HG03097 (cell line): ENCODE measurements around the gene TEX11.
"Not testable (repeated sequence)": the region's sequence is repeated elsewhere in the genome, so short reads cannot be mapped to it uniquely, and the experiment has no call there.

Experiments
- ATAC-seq: cut with Tn5 transposase; IDR thresholded peaks from one replicate; pipeline ENCODE4 v1.9.1; 2021; ENCODE audit not compliant: unreplicated experiment, low FRiP score

The TEX11 gene

DNA sequence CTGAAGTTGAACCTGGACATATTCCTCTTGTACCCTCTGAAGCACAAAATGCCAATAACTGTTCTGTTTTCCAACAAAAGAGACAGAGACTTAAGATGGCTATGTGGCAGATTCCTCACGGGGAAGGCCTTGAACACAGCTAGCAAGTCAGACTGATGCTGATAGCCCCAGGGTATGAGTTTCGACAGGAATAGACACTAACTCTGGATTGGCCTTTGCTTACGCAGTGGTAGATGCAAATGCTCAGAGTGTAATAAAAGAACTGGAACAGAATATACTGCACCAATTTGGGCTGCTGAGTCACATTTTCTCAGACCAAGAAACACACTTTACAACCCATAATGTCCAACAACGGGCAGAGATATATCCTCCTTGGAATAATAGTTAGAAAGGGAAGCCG, 290.0 kb downstream of the TEX11 start:
- no peak for ATAC-seq

DNA sequence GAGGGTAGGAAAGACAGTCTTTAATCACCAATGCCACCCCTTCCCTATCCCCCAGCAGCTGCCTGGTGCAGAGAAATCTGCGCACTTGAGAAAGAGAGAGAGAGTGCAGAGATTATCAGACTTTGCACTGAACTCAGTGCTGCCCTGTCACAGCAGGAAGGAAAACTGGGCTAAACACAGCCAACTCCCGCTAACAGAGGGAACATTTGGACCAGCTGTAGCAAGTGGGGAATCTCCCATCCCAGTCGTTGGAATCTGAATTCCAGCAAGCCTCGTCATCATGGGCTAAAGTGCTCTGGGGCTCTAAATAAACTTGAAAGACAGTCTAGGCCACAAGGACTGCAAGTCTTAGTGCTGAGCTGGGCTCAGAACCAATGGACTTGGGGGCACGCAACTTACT, 295.2 kb downstream of the TEX11 start:
- no peak for ATAC-seq

DNA sequence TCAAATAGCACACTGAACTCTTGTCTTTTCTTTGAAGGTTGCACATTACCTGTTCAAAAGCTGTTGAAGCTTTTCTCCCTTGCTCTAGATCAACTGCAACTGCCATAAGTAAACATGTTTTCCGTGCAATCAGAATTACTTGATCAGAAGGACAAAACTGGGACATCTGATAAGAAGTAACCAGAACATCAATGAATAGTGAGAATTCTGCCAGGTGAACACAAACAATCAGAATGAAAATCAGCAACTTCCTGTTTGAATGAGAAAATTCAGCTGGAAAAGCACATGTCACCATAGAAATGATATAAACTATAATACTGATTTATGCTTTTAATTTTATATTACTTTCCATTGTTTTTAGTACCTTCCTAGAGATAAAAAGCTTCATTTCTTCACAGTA, 303.2 kb downstream of the TEX11 start:
- ATAC-seq, result no peak

DNA sequence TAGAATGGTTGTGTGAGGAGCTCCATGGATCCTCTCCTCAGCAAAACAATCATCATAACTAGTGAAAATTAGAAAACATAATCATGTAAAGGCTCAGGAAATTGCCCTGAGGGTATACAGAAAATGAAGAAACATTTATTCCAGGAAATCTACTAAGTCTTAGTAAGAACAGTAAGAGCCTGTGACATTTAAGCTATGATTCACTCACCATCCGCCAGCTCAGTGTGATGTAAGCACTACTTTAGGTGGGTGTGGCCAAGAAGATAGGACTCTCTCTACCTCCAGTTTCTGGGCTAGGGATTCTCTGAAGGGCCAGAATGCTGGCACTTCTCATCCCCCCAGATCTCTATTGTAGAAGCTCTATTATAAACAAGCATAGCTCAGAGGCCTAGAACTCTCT, 316.4 kb downstream of the TEX11 start:
- ATAC-seq, result no peak

DNA sequence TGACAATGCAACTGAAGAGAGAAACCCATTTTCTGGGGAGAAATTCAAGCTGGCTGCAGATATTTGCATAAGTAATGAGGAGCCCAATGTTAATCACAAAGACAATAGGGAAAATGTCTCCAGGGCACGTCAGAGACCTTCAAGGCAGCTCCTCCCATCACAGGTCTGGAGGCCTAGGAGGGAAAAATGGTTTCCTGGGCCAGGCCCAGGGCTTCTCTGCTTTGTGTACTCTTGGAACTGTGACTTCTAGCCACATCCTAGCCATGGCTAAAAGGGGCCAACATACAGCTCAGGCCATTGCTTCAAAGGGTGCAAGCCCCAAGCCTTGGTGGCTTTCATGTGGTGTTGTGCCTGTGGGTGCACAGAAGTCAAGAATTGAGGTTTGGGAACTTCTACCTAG, 321.4 kb downstream of the TEX11 start:
- not testable (repeated sequence) for ATAC-seq

DNA sequence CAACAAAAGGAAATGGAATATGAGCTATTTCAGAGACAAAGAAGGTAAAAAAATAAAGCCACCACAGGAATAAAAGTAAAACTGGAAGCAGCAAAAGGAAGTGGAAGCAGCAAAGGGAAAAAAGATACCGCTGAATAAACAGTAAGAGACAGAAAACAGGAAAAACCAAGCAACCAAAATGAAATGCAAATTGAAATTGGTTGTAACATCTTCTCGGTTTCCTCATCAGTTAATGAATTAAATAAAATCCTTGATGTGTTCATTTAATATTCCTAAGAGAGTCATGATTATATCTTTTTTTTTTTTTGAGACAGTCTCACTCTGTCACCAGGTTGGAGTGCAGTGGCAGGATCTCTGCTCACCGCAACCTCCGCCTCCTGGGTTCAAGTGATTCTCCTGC, 331.1 kb downstream of the TEX11 start:
- no peak for ATAC-seq

DNA sequence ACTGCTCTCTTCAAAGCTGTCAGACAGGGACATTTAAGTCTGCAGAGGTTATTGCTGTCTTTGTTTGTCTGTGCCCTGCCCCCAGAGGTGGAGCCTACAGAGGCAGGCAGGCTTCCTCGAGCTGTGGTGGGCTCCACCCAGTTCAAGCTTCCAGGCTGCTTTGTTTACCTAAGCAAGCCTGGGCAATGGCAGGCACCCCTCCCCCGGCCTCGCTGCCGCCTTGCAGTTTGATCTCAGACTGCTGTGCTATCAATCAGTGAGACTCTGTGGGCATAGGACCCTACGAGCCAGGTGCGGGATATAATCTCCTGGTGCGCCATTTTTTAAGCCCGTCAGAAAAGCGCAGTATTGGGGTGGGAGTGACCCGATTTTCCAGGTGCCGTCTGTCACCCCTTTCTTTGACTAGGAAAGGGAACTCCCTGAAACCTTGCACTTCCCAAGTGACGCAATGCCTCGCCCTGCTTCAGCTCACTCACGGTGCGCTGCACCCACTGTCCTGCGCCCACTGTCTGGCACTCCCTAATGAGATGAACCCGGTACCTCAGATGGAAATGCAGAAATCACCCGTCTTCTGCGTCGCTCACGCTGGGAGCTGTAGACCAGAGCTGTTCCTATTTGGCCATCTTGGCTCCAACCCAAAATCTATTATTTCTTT, 338.5 kb downstream of the TEX11 start:
- ATAC-seq, result not testable (repeated sequence)

DNA sequence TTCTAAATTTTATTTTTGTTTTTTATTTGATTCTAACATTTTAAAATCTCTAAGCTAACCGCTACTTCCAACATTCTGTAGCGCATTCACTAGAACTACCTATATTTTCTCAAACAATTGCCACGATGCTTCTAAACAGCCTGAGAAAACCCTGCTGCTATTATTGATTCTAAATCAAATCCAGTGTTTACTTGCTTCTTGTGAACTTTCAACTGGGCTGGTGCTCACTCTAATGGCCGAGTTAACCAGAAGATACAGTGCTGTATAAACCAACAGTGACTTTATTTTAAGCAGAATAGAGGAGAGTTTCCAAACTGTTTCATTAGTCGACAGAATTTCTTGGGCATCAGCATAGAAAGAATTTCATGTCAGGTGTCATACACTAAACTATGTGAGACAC, 353.6 kb downstream of the TEX11 start:
- ATAC-seq, result no peak

DNA sequence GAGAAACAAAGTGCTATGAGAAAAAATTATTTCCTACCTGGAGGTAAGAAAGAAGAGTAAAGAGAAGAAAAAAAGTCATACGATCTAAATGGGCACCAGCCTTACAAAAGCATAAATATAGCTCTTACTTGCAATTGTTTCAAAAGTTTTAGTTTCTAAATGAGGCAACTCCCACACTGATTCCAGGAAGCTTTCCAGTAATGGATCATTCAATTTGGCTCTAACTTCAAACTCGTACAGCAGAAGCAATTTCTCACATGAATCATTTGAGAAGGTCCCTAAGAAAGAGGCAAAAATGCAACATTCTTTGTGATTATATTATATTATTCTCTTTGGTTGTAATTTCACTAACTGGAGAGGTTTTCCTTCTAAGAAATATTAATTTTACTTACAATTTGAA, 354.0 kb downstream of the TEX11 start:
- ATAC-seq, result no peak

DNA sequence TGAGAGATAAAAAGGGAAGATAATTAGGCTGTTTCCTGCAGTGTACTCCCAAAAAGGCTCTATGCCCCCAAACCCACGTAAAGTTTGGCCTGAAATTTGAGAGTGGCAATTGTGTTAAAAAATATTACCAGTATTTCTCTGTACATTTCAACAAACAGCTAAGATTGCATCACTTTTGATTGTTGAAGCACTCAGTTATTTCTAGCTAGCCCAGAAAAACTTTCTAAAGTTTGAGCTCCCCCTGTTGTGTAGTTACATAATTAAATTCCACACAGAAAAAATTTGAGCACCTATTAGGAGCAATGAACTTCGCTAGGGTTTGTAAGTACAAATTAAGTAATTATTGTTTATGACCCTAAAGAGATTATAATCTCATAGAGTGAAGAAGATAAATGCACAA, 354.4 kb downstream of the TEX11 start:
- ATAC-seq, result no peak

DNA sequence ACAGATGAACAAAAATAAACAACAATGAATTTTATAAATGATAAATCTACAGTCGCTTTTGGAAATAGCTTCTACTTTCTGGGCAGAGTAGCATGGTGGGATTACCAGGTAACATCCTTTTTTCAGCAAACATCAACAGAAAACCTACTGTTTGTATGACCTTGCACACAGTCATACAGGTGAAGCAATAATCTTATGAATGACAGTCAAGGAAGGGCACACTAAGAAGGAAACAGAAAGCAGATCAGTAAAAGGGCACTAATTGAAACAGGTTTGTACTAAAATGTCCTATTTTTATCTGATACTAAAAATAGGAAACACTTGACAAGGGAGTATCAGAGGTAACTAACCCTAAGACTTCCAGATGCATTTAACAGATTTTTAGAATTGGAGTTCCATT, 355.0 kb downstream of the TEX11 start:
- no peak for ATAC-seq

DNA sequence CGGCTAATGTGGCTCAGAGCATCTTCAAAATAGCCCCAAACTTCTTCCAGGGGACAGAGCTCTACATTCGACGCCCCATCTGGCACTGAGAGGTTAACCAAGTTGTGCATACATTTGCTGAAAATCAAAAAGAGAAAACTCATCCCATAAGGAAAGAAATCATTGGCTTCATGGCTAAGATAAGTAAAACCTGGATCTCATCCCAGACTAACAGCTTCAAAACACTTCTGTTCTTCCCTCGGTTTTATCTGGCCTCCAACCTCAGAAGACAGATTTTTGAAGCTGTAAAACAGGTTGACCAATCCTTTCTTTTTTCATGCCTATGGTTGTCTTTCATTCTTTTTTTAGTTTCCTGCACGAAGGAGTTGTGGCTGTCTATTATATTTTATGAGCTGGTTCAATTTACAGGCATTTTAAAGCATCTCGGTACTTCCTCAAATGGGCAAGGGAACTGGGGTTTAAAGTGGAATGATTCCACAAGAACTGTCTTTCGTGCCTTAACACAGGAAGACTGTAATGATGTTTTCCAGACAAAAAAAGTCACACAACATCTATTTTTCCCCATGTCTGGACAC, 356.3 kb downstream of the TEX11 start:
- ATAC-seq, result no peak

DNA sequence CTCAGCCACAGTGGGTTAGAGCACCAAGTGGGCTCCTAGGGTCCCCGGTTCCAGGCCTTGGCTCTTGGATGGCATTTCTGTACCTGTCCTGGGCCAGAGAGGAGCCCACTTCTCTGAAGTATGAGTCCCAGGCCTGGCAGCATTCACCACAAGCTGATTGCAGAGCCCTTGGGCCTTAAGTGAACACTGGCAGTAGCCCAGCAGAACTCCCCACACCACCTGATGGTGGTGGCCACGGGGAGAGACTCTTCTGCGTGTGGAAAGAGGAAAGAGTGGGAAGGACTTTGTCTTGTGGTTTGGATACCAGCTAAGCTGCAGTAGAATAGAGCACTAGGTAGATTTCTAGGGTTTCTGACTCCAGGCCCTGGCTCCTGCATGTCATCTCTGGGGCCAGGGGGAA, 359.1 kb downstream of the TEX11 start:
- ATAC-seq, result no peak

DNA sequence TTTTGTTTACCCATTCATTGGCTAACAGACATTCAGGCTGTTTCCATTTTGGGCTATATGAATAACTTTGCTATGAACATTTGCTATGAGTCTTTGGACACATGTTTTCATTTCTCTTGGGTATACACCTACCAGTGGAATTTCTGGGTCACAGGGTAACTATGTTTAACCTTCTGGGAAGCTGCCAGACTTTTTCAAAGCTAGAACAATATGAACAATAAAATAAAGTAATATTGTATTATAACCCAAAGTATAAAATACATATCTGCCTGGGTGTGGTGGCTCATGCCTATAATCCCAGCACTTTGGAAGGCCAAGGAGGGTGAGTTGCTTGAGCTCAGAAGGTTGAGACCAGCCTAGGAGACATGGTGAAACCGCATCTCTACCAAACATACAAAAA, 373.3 kb downstream of the TEX11 start:
- ATAC-seq, result no peak

DNA sequence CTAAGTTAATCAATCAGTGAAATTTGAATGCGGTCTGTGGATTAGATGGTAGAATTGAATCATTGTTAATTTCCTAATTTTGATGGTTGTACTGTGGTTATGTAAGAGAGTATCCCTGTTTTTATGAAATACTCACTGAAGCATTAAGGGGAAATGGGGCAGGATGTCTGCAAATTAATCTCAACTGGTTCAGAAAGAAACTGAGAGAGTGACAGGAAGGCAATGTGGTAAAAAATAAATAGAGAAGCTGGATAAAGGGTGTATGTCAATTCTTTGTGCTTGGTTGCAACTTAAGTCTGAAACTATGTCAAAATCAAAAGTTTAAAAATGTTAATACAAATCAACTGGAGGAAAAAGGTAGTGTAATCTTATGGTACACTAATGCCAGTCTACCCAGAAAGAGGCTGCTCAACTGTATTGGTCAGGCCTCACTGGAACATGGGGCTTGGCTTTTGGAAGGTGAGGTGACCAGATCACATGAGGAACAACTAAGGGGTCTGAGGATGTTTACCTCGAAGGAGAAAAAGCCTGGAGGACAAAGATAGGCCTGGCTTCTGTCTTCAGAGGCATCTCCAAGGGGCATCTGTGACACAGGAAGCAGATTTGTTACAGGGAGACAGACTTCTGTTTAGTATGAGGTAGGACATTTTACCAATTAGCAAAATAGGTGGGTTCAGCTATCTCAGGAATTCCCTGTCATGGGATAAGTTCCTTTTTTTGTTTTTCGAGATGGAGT, 380.7 kb downstream of the TEX11 start:
- ATAC-seq, result no peak

DNA sequence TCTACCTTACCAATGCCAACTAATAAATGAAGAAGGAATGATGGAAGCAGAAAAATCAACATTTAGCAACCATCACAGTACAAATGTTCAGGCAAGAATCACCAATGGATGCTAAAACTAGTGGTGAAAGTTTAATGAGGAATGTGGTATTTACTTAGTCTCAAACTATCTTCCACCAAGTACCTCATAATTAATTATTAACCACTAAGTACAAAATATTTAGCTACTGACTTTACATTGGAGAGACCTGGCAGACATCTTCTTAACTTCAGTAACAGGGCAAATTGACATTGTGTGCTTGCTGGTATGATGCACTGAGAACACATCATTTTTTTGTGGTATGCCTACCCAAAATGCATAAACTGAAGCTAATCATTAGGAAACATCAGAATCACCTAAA, 381.5 kb downstream of the TEX11 start:
- no peak for ATAC-seq

DNA sequence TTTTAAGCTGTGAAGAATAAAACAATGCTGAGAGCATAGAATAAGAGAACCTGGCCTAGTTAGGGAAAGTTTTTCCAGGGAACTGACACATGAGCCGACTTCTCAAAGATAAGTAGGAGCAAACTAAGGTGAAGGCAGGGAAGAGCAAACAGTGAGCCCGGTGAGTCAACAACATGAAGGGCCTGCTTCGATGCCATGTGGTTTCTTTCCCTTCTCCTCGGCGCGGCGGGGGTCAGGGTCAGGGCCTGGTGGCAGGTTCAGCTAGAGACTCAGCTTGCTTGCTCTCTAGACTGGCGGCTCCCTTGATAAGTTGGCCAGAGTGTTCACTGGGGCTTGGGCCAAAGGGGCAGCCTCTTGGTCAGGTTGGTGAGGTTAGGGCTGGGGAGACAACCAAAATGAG, 382.8 kb downstream of the TEX11 start:
- no peak for ATAC-seq

DNA sequence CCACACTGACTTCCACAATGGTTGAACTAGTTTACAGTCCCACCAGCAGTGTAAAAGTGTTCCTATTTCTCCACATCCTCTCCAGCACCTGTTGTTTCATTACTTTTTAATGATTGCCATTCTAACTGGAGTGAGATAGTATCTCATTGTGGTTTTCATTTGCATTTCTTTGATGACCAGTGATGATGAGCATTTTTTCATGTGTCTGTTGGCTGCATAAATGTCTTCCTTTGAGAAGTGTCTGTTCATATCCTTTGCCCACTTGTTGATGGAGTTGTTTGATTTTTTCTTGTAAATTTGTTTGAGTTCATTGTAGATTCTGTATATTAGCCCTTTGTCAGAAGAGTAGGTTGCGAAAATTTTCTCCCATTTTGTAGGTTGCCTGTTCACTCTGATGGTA, 392.8 kb downstream of the TEX11 start:
- ATAC-seq, result not testable (repeated sequence)

DNA sequence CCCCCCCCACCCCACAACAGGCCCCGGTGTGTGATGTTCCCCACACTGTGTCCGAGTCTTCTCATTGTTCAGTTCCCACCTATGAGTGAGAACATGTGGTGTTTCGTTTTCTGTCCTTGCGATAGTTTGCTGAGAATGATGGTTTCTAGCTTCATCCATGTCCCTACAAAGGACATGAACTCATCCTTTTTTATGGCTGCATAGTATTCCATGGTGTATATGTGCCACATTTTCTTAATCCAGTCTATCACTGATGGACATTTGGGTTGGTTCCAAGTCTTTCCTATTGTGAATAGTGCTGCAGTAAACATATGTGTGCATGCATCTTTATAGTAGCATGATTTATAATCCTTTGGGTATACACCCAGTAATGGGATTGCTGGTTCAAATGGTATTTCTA, 393.2 kb downstream of the TEX11 start:
- ATAC-seq, result not testable (repeated sequence)

DNA sequence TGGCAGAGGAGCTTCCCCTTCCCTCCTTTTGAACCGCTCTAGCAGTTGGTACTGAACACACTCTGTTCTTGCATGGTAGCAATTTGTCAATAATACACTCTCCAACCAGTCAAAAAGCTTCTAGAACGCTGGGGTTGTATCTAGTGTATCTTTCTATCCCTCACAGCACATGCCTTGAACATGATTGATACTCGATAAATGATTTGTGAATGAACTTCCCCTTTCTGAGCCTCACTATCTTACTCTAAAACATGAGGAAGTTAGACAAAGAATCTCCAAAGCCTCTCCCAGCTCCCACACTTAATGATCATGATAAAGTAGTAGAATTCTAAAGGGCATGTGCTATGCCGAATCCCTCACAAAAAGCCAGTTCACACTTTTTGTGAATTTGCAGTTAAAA, 399.4 kb downstream of the TEX11 start:
- ATAC-seq, result no peak

DNA sequence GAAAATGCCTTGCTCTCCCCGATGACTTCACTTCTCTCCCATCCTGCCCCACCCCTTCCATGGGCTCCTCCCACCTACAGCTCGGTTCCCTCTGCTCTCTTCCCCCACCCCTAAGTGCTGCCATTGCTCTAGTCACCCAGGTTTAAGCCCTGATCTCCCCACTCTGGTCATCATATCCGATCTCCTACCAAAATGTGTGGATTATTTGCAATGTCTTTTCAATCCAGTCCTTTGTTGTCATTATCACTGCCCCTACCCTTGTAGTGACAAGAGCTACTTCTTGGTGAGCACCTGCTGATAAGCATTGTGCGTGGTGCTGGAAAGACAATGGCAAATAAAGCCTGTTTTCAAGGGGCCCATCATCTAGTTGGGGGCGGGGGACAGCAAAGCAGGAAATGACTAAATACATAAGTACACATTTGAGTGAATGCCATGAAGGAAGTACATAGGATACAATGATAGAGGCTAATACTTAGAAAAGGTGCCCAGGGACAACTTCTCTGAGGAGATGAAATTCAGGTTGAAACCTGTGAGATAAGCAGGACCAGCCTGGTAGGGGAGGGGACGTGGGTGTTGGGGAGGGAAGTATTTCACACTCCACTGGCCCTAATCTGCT, 400.1 kb downstream of the TEX11 start:
- no peak for ATAC-seq

DNA sequence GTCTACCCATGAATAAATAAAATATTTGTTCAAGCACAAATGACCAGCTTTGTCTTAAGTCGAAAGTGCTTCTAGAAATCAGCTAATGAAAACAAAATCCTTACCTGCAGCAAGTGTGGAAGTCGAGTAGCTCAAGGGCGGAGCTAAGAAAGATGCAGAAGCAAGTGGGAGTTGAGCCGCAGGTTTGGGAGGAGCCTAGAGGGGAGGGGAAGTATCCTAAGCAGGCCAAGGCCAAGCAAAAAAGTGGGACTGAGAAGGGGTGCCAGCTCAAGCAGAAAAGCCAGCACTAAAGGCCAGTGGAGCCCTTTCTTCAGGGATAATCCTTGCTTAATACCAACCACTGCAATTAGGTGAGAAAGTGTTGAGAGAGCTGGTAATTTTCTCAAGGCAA, 403.1 kb downstream of the TEX11 start:
- no peak for ATAC-seq
